Heart left ventricle (tissue), 16 donors: ENCODE results near the gene CCDC148. TPM values are rescaled to one million over a fixed set of nuclear protein-coding genes. Genes with fewer than 3 reads are reported as not detected.

Experiments
- ATAC-seq, 4 donors: fragments of 200-7000 bp; cut with Tn5 transposase; one replicate each; pipeline ENCODE4 v1.9.1; 2020 to 2022; ENCODE audit warnings: moderate library complexity in 4 of 4, mild to moderate bottlenecking in 3 of 4, moderate number of reproducible peaks in 1 of 4
- DNase-seq, 5 donors: peaks; one replicate each; pipeline ENCODE4 v3.0.0-alpha.2; 2020
- H3K27ac ChIP-seq, 12 donors: fragments of 200-600 bp; sonication (generic) in 4 of 12; one replicate each; pipeline versions ENCODE4 v1.5.0 to v1.8.0; 2016 to 2022; ENCODE audit warnings: mild to moderate bottlenecking in 2 of 12
- H3K27me3 ChIP-seq, 9 donors: fragments of 200-600 bp; sonication (generic) in 2 of 9; one replicate each; pipeline versions ENCODE4 v1.5.1 to v1.8.0; 2016 to 2022; ENCODE audit warnings: mild to moderate bottlenecking in 3 of 9
- H3K36me3 ChIP-seq, 9 donors: fragments of 200-600 bp; sonication (generic) in 2 of 9; one replicate each; pipeline versions ENCODE4 v1.5.0 to v1.8.0; 2018 to 2022; ENCODE audit warnings: mild to moderate bottlenecking in 2 of 9
- H3K4me1 ChIP-seq, 12 donors: fragments of 200-600 bp; sonication (generic) in 4 of 12; one replicate each; pipeline versions ENCODE4 v1.5.0 to v1.8.0; 2016 to 2022; ENCODE audit warnings: mild to moderate bottlenecking in 3 of 12
- H3K4me3 ChIP-seq, 12 donors: fragments of 200-600 bp; sonication (generic) in 4 of 12; one replicate each; pipeline versions ENCODE4 v1.5.0 to v1.8.0; 2017 to 2022; ENCODE audit warnings: mild to moderate bottlenecking in 9 of 12, moderate library complexity in 4 of 12
- H3K9me3 ChIP-seq, 12 donors: fragments of 200-600 bp; sonication (generic) in 4 of 12; one replicate each; pipeline versions ENCODE4 v1.5.0 to v1.8.0; 2016 to 2022; ENCODE audit warnings: mild to moderate bottlenecking in 1 of 12
- CTCF ChIP-seq, 12 donors: fragments of 200-600 bp; sonication (generic) in 4 of 12; IDR thresholded peaks; one replicate each; pipeline versions ENCODE4 v1.5.0 to v1.8.0; 2018 to 2022; ENCODE audit warnings: antibody characterized with exemption in 12 of 12, mild to moderate bottlenecking in 5 of 12
- POLR2A ChIP-seq, 2 donors: fragments of 450-650 bp; IDR thresholded peaks; one replicate each; pipeline ENCODE4 v1.6.1; 2017; ENCODE audit warnings: antibody characterized with exemption in 2 of 2, mild to moderate bottlenecking in 2 of 2, moderate library complexity in 2 of 2
- WGBS, 4 donors: extraction: QIAGEN DNeasy Blood & Tissue Kit in 2 of 4; methylation state at CpG; one replicate each; pipeline versions ENCODE4 v1.1.5 to v1.1.7; 2013 to 2018; 5-methylcytosine and 5-hydroxymethylcytosine counted together
- intact Hi-C, 10 donors: fragments of 100-400 bp; cut with DNase I; formaldehyde crosslinking; loops; one replicate each; pipeline versions ENCODE4 v1.11.1 to v1.14.2; 2022
- polyA plus RNA-seq, 2 donors: library from polyadenylated mRNA; stranded (reverse); fragments of 200-250 nt; gene quantifications; one replicate each; pipeline ENCODE4 v1.2.3, GENCODE V29; 2013
- total RNA-seq, 9 donors: library from RNA; depleted of rRNA in 2 of 9; stranded (reverse); fragments of >200 nt in 2 of 9; fragmentation: NEBNext Ultra II Directional in 3 of 9; extraction: Animal tissue kit (Norgen Biotek cat#: 25700) in 3 of 9; gene quantifications; one replicate each; pipeline versions ENCODE4 v1.1.0 to v1.2.4, GENCODE V29; 2016 to 2023
- donor health status: ischemic (EF 13 %, LVEDD 7.1; RV severe dilation, severe dysfunction).
- donor health status: healthy with polysubstance abuse.
- donor health status: DM: no; HTN: yes; CAD: no.
- donor health status: DM: no; HTN: no; CAD: no.
- donor health status: ischemic (EF 25% LVEDD 6.9; RV normal size, moderate dysfunction).
- donor health status: ischemic (EF 25% LVEDD 5.7; RV mildly dilated, moderate dysfunction).
- donor health status: healthy.
- donor health status: DM: yes; HTN: yes; CAD: no.
- donor health status: ischemic (EF 35%, LVEDD 5.7; RV mildly dilated, moderate dysfunction).
- donor health status: nonischemic (EF 11% LVEDD 7.7; RV severe dilation, severe dysfunction).
- donor health status: DM: yes; HTN: yes; CAD: no.
- donor health status: PGD.
- donor health status: ischemic (EF 29% LVEDD 5.4; RV normal size, mild dysfunction).
- donor health status: nonischemic (EF 23%, LVEDD 6.1; RV moderate dilation, normal function).

The CCDC148 gene
- total and polyA plus RNA-seq, 11 donors, result 0.24 to 1.2 (median 0.75) TPM; not detected in 2

- no peak for ATAC-seq
- 85 to 93% (median 89%) methylated on average over 2 of the region's 2 CpGs for WGBS, 4 donors
Measured at GRCh38 chr2:158199928-158200650, 256.5 kb downstream of the CCDC148 start.

GRCh38 chr2:158197940-158198339, 258.6 kb downstream of the CCDC148 start:
- H3K27ac ChIP-seq, result no peak overlapping the region
- H3K27me3 ChIP-seq, result no peaks in the 10 kb centered on the region
- ATAC-seq (no peak), DNase-seq (no peak)
- intact Hi-C loops, result no loop called here
- 52 to 56% (median 52%) methylated on average over 1 of the region's 1 CpG for WGBS, 4 donors
- no peak overlapping the region for H3K4me3 ChIP-seq
- TF ChIP-seq POLR2A (IDR thresholded peaks at IDR 0.05), result no peak
- no peaks in the 10 kb centered on the region for H3K36me3 ChIP-seq
- no peaks in the 10 kb centered on the region for H3K4me1 ChIP-seq
- no peaks in the 10 kb centered on the region for H3K9me3 ChIP-seq

More at GRCh38 chr2:158199928-158200650, 256.5 kb downstream of the CCDC148 start:
- no peak overlapping the region for H3K4me3 ChIP-seq
- no peak for DNase-seq
- H3K9me3 ChIP-seq, result no peaks in the 10 kb centered on the region
- H3K4me1 ChIP-seq, result peaks cover 0 to 2% (median 0%) of the 10 kb centered on the region in 12 donors
- TF ChIP-seq CTCF (IDR thresholded peaks at IDR 0.05) (no peak), POLR2A (IDR thresholded peaks at IDR 0.05) (no peak)
- intact Hi-C loops, result no loop called here
- H3K36me3 ChIP-seq, result no peaks in the 10 kb centered on the region
- no peak overlapping the region for H3K27ac ChIP-seq
- no peaks in the 10 kb centered on the region for H3K27me3 ChIP-seq

GRCh38 chr2:158194229-158194628, 262.3 kb downstream of the CCDC148 start:
- H3K4me3 ChIP-seq, result no peak overlapping the region
- no peaks in the 10 kb centered on the region for H3K27me3 ChIP-seq
- TF ChIP-seq CTCF (IDR thresholded peaks at IDR 0.05) (no peak), POLR2A (IDR thresholded peaks at IDR 0.05) (no peak)
- no peak overlapping the region for H3K27ac ChIP-seq
- H3K9me3 ChIP-seq, result no peaks in the 10 kb centered on the region
- ATAC-seq (no peak), DNase-seq (no peak)
- no peaks in the 10 kb centered on the region for H3K36me3 ChIP-seq
- peaks cover 0 to 25% (median 3%) of the 10 kb centered on the region in 12 donors for H3K4me1 ChIP-seq
- intact Hi-C loops, result no loop called here
- 96 to 98% (median 97%) methylated on average over 2 of the region's 2 CpGs for WGBS, 4 donors

- no peak overlapping the region for H3K27ac ChIP-seq
- TF ChIP-seq POLR2A (IDR thresholded peaks at IDR 0.05), result no peak
- 89 to 94% (median 90%) methylated on average over 2 of the region's 2 CpGs for WGBS, 4 donors
- no peak overlapping the region for H3K4me3 ChIP-seq
- H3K27me3 ChIP-seq, result no peaks in the 10 kb centered on the region
- peaks cover 0 to 25% (median 3%) of the 10 kb centered on the region in 12 donors for H3K4me1 ChIP-seq
- no peaks in the 10 kb centered on the region for H3K36me3 ChIP-seq
- DNase-seq (no peak), ATAC-seq (no peak)
- H3K9me3 ChIP-seq, result no peaks in the 10 kb centered on the region
- intact Hi-C loops, result no loop called here
Measured at GRCh38 chr2:158192515-158193443, 263.8 kb downstream of the CCDC148 start.
